Cardiac muscle cell (in vitro differentiated cells and primary cell): Measurements from ENCODE around the gene SLC16A2. TPM values are rescaled to one million over a fixed set of nuclear protein-coding genes. Genes with fewer than 3 reads are reported as not detected.
"Not testable (repeated sequence)": the region's sequence is repeated elsewhere in the genome, so short reads cannot be mapped to it uniquely, and the experiment has no call there.

Experiments
- DNase-seq, 2 donors: peaks; one replicate each; pipeline versions ENCODE4 v3.0.0 to v3.0.0-alpha.2; 2010 to 2017; ENCODE audit warnings: low read depth in 1 of 2, low spot score in 1 of 2
- H3K27ac ChIP-seq: fragments of 200-600 bp; sonication (generic); 2 replicates; pipeline ENCODE4 v1.5.1; 2016
- H3K27me3 ChIP-seq: fragments of 200-600 bp; sonication (generic); 2 replicates; pipeline ENCODE4 v1.6.0; 2016; ENCODE audit warnings: control low read depth
- H3K36me3 ChIP-seq: fragments of 200-600 bp; sonication (generic); 2 replicates; pipeline ENCODE4 v1.5.1; 2016; ENCODE audit warnings: control low read depth
- H3K4me1 ChIP-seq: fragments of 200-600 bp; sonication (generic); 2 replicates; pipeline ENCODE4 v1.8.1; 2017; ENCODE audit warnings: low read depth, mild to moderate bottlenecking, mixed run types
- H3K4me3 ChIP-seq: fragments of 200-600 bp; sonication (generic); 2 replicates; pipeline ENCODE4 v1.5.1; 2016; ENCODE audit warnings: mild to moderate bottlenecking
- H3K9me3 ChIP-seq: fragments of 200-600 bp; sonication (generic); 2 replicates; pipeline ENCODE4 v1.5.1; 2017; ENCODE audit warnings: low read depth, mild to moderate bottlenecking, control low read depth
- polyA plus RNA-seq: library from polyadenylated mRNA; unstranded; fragments of >200 nt; fragmentation: Nextera tagmentation; extraction: Ambion mirVana; gene quantifications from 2 replicates; pipeline ENCODE4 v1.2.1, GENCODE V29; 2016
- total RNA-seq: library from RNA; depleted of rRNA; stranded (reverse); fragments of >200 nt; gene quantifications from 2 replicates; pipeline ENCODE4 v1.2.3, GENCODE V29; 2016
- TF ChIP-seq, protein P1 (sequence below): IDR thresholded peaks from 2 replicates; pipeline ENCODE4 v1.5.1; 2012; ENCODE audit warnings: low read depth, mild to moderate bottlenecking, low read length

Gene SLC16A2
- total and polyA plus RNA-seq, 2 experiments from 2014 or later: 8.7 to 14.5 TPM

DNA sequence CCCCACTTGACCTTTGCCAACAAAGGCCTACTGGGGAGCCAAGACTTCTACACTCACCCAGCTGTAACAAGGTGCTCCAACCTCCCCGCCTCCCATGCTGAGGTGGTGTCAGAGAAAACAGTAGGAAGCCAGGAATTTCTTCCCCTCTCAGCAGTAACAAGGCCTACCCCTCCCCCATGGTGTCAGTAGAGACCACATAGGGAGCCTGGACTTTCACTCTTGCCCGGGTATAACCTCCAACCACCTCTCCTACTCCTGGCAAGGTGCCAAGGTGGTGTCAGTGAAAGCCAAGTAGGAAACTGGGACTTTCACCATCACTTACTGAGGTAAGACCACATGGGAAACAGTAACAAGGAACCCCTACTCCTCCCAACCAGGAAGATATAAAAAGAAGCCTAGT, 93.1 kb downstream of the SLC16A2 start:
- H3K27ac ChIP-seq: no peak overlapping the region
- H3K4me3 ChIP-seq: no peak overlapping the region
- no peaks in the 10 kb centered on the region for H3K9me3 ChIP-seq
- DNase-seq: peak; percentile 22 to 45
- no peaks in the 10 kb centered on the region for H3K27me3 ChIP-seq
- no peaks in the 10 kb centered on the region for H3K36me3 ChIP-seq
- peaks cover 3% of the 10 kb centered on the region for H3K4me1 ChIP-seq
- TF ChIP-seq, protein P1, sequence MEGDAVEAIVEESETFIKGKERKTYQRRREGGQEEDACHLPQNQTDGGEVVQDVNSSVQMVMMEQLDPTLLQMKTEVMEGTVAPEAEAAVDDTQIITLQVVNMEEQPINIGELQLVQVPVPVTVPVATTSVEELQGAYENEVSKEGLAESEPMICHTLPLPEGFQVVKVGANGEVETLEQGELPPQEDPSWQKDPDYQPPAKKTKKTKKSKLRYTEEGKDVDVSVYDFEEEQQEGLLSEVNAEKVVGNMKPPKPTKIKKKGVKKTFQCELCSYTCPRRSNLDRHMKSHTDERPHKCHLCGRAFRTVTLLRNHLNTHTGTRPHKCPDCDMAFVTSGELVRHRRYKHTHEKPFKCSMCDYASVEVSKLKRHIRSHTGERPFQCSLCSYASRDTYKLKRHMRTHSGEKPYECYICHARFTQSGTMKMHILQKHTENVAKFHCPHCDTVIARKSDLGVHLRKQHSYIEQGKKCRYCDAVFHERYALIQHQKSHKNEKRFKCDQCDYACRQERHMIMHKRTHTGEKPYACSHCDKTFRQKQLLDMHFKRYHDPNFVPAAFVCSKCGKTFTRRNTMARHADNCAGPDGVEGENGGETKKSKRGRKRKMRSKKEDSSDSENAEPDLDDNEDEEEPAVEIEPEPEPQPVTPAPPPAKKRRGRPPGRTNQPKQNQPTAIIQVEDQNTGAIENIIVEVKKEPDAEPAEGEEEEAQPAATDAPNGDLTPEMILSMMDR: no peak

DNA sequence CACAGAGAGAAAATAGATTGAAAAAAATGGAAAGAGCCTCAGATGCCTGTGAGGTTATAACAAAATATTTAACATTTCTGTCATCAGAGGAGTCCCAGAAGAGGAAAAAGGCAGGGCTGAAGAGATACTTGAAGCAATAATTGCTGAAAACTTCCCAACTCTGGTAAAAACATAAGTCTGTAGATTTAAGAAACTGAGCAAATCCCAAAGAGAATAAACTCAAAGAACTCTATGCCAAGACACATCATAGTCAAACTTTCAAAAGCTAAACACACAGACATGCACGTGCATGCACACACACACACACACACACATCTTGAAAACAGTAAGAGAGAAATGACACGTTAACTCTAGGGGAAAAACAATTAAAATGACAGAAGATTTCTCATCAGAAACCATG, 94.1 kb downstream of the SLC16A2 start:
- DNase-seq: no peak
- Histone ChIP-seq H3K27ac (no peak overlapping the region), H3K4me3 (no peak overlapping the region), H3K9me3 (no peaks in the 10 kb centered on the region), H3K4me1 (peaks cover 3% of the 10 kb centered on the region), H3K36me3 (no peaks in the 10 kb centered on the region), H3K27me3 (no peaks in the 10 kb centered on the region)
- TF ChIP-seq, protein P1: no peak

DNA sequence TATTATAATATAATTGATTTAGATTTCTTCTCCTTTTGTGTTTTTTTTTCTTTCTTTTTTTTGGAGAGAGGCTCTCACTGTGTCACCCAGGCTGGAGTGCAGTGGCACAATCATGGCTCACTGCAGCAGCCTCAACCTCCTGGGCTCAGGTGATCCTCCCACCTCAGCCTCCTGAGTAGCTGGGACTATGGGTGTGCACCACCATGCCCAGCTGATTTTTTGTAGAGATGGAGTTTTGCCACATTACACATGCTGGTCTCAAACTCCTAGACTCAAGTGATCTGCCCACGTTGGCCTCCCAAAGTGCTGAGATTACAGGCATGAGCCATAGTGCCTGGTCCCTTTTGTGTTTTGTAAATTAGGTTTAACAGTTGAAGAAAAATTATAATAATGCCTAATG, 94.7 kb downstream of the SLC16A2 start:
- H3K27me3 ChIP-seq, H3K4me3 ChIP-seq, H3K36me3 ChIP-seq, H3K27ac ChIP-seq, DNase-seq, H3K9me3 ChIP-seq, H3K4me1 ChIP-seq: not testable (repeated sequence)

DNA sequence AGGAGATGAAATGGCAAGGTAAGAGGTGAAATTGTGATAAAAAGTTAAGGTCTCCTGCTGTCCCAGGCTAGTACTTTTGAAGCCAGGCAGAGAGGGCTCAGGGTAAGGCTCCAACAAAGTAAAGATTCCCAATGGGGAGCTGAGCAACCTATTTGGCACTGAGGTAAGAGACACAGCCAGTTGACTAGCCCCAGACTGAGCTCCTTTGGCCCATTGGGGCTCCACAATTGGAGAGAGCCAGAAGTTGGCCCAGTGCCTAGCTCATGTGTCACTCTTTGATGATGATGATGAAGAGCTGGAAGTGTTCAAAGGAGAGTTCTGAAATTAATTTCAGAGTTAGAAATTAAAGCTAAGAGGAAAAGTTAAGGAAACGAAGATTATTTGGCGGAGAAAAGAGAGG, 98.6 kb downstream of the SLC16A2 start:
- Histone ChIP-seq H3K27me3 (no peaks in the 10 kb centered on the region), H3K27ac (no peak overlapping the region), H3K4me1 (no peaks in the 10 kb centered on the region), H3K9me3 (no peaks in the 10 kb centered on the region), H3K36me3 (no peaks in the 10 kb centered on the region), H3K4me3 (no peak overlapping the region)
- no peak for DNase-seq
- TF ChIP-seq, protein P1: no peak

DNA sequence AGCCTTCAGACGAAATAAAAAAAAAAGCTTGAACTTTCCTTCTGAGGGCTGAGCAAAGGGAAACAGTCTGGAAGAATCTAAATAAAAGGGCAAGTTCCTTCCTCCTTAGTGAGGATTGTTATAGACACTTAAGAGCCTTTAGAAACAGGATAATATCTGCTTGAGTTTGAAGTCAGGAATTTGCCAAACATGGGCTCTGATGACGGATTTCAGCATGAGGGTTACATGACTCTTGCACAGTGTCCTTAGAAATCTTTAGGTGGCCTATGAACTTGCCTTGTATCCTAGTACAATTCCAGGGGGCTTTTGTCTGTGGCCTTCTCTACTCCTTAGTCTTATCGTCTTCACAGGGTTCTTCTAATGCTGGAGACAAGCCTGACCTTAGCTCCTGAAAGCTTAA, 99.0 kb downstream of the SLC16A2 start:
- DNase-seq: no peak
- H3K27ac ChIP-seq: no peak overlapping the region
- TF ChIP-seq, protein P1: no peak
- no peaks in the 10 kb centered on the region for H3K36me3 ChIP-seq
- H3K27me3 ChIP-seq: no peaks in the 10 kb centered on the region
- no peaks in the 10 kb centered on the region for H3K4me1 ChIP-seq
- H3K9me3 ChIP-seq: no peaks in the 10 kb centered on the region
- H3K4me3 ChIP-seq: no peak overlapping the region

DNA sequence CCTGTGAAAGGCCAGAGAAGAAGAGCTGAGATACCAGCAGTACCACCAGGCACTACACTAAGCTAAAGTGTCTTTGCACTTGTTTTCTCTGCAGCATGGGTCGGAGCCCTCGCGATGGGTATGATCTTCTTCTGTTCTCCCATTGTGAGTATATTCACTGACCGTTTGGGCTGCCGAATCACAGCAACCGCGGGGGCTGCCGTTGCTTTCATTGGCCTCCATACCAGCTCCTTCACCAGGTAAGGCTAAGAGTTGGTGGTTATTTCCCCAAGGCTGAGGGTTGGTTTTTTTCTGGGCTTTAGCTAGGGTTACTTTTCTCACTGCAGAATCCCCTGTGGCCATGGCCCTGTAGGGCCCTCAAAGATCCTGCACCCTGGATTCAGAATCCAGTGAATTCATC, 99.6 kb downstream of the SLC16A2 start:
- Histone ChIP-seq H3K27ac (no peak overlapping the region), H3K4me3 (no peak overlapping the region), H3K9me3 (no peaks in the 10 kb centered on the region), H3K36me3 (no peaks in the 10 kb centered on the region), H3K4me1 (no peaks in the 10 kb centered on the region), H3K27me3 (no peaks in the 10 kb centered on the region)
- no peak for DNase-seq
- TF ChIP-seq, protein P1: no peak
